SK-N-SH treated with all-trans-retinoic acid at 6 μM for 48 hours (cell line): ENCODE measurements around the gene PCARE.

Source experiments
- ATAC-seq: fragments of 200-7000 bp; cut with Tn5 transposase; 3 replicates; pipeline ENCODE4 v1.9.1; 2020; ENCODE audit warnings: mild to moderate bottlenecking, moderate library complexity
- ARNTL ChIP-seq: fragments of 450-650 bp; formaldehyde crosslinking; IDR thresholded peaks from 2 replicates; pipeline ENCODE4 v1.5.0; 2020; ENCODE audit warnings: low read depth, mild to moderate bottlenecking, moderate library complexity, borderline replicate concordance
- CREB5 ChIP-seq: fragments of 250-450 bp; sonication (Bioruptor Pico); IDR thresholded peaks from 2 replicates; pipeline ENCODE4 v1.5.1; 2020; ENCODE audit warnings: low read depth, mild to moderate bottlenecking, moderate library complexity
- CSDC2 ChIP-seq: fragments of 250-450 bp; sonication (Bioruptor Pico); IDR thresholded peaks from 2 replicates; pipeline ENCODE4 v1.5.0; 2020; ENCODE audit warnings: mild to moderate bottlenecking, moderate library complexity
- CSRNP3 ChIP-seq: fragments of 250-450 bp; sonication (Bioruptor Pico); IDR thresholded peaks from 2 replicates; pipeline ENCODE4 v1.5.1; 2021; ENCODE audit warnings: mild to moderate bottlenecking, moderate library complexity
- ESRRG ChIP-seq: fragments of 250-450 bp; sonication (Bioruptor Pico); IDR thresholded peaks from 2 replicates; pipeline ENCODE4 v1.6.1; 2021; ENCODE audit warnings: mild to moderate bottlenecking
- GLIS3 ChIP-seq: fragments of 250-450 bp; sonication (Bioruptor Pico); IDR thresholded peaks from 2 replicates; pipeline ENCODE4 v1.5.0; 2020; ENCODE audit warnings: mild to moderate bottlenecking, moderate library complexity
- ISL1 ChIP-seq: fragments of 250-450 bp; sonication (Bioruptor Pico); IDR thresholded peaks from 2 replicates; pipeline ENCODE4 v2.1.2; 2022; ENCODE audit warnings: mild to moderate bottlenecking, moderate library complexity
- OSR1 ChIP-seq: fragments of 250-450 bp; sonication (Bioruptor Pico); IDR thresholded peaks from 2 replicates; pipeline ENCODE4 v1.8.0; 2022; ENCODE audit warnings: moderate library complexity, mild to moderate bottlenecking, inconsistent platforms
- PATZ1 ChIP-seq: fragments of 250-450 bp; sonication (Bioruptor Pico); IDR thresholded peaks from 2 replicates; pipeline ENCODE4 v1.8.0; 2020; ENCODE audit warnings: mild to moderate bottlenecking, moderate library complexity, borderline replicate concordance
- POU6F1 ChIP-seq: fragments of 250-450 bp; sonication (Bioruptor Pico); IDR thresholded peaks from 2 replicates; pipeline ENCODE4 v1.8.0; 2021; ENCODE audit warnings: low read depth, mild to moderate bottlenecking, moderate library complexity, borderline replicate concordance
- PPARA ChIP-seq: fragments of 250-450 bp; sonication (Bioruptor Pico); IDR thresholded peaks from 2 replicates; pipeline ENCODE4 v1.5.0; 2020; ENCODE audit warnings: mild to moderate bottlenecking, borderline replicate concordance
- RARB ChIP-seq: fragments of 250-450 bp; sonication (Bioruptor Pico); IDR thresholded peaks from 2 replicates; pipeline ENCODE4 v1.8.0; 2021; ENCODE audit warnings: mild to moderate bottlenecking, moderate library complexity
- SNAI2 ChIP-seq: fragments of 250-450 bp; sonication (Bioruptor Pico); IDR thresholded peaks from 2 replicates; pipeline ENCODE4 v1.5.0; 2020; ENCODE audit warnings: mild to moderate bottlenecking, moderate library complexity
- TOX ChIP-seq: fragments of 250-450 bp; sonication (Bioruptor Pico); IDR thresholded peaks from 2 replicates; pipeline ENCODE4 v1.8.0; 2021; ENCODE audit warnings: mild to moderate bottlenecking, moderate library complexity, borderline replicate concordance
- TSHZ2 ChIP-seq: fragments of 250-450 bp; sonication (Bioruptor Pico); IDR thresholded peaks from 2 replicates; pipeline ENCODE4 v1.5.0; 2020; ENCODE audit warnings: mild to moderate bottlenecking, moderate library complexity
- ZC3H10 ChIP-seq: fragments of 250-450 bp; sonication (Bioruptor Pico); IDR thresholded peaks from 2 replicates; pipeline ENCODE4 v1.5.1; 2021; ENCODE audit warnings: mild to moderate bottlenecking, moderate library complexity
- ZFP3 ChIP-seq: fragments of 250-450 bp; sonication (Bioruptor Pico); IDR thresholded peaks from 2 replicates; pipeline ENCODE4 v1.5.0; 2020; ENCODE audit warnings: mild to moderate bottlenecking, moderate library complexity
- ZFP30 ChIP-seq: fragments of 450-650 bp; formaldehyde crosslinking; IDR thresholded peaks from 2 replicates; pipeline ENCODE4 v1.5.0; 2022; ENCODE audit warnings: mild to moderate bottlenecking, moderate library complexity
- ZNF565 ChIP-seq: fragments of 450-650 bp; formaldehyde crosslinking; conservative IDR thresholded peaks from 2 replicates; pipeline ENCODE4 v1.5.0; 2020; ENCODE audit warnings: low read depth, mild to moderate bottlenecking, moderate library complexity
- ZNF70 ChIP-seq: fragments of 450-650 bp; formaldehyde crosslinking; IDR thresholded peaks from 2 replicates; pipeline ENCODE4 v1.5.0; 2020; ENCODE audit warnings: mild to moderate bottlenecking, moderate library complexity
- ZNF8 ChIP-seq: fragments of 450-650 bp; formaldehyde crosslinking; IDR thresholded peaks from 2 replicates; pipeline ENCODE4 v1.5.0; 2020; ENCODE audit warnings: mild to moderate bottlenecking, moderate library complexity

PCARE gene

GRCh38 chr2:29017716-29018435 lies 56.4 kb downstream of the PCARE start:
- TF ChIP-seq POU6F1 (CRISPR knock-in tag): no peak
- TF ChIP-seq ZNF565 (CRISPR knock-in tag): no peak
- no peak for TF ChIP-seq OSR1 (CRISPR knock-in tag)
- no peak for TF ChIP-seq SNAI2
- TF ChIP-seq ISL1 (CRISPR knock-in tag): no peak
- TF ChIP-seq GLIS3 (CRISPR knock-in tag): no peak
- no peak for TF ChIP-seq CREB5 (CRISPR knock-in tag)
- TF ChIP-seq ESRRG: no peak
- TF ChIP-seq, all 23 proteins: peak for 0
- no peak for ATAC-seq

GRCh38 chr2:29016504-29016903 lies 57.8 kb downstream of the PCARE start:
- no peak for TF ChIP-seq ESRRG
- ATAC-seq: no peak

GRCh38 chr2:29015701-29016470 lies 58.4 kb downstream of the PCARE start:
- no peak for TF ChIP-seq ZFP30 (CRISPR knock-in tag)
- no peak for TF ChIP-seq CSDC2 (CRISPR knock-in tag)
- no peak for TF ChIP-seq CSRNP3 (CRISPR knock-in tag)
- no peak for TF ChIP-seq PATZ1 (CRISPR knock-in tag)
- TF ChIP-seq ARNTL (CRISPR knock-in tag): no peak
- no peak for TF ChIP-seq ZC3H10 (CRISPR knock-in tag)
- no peak for TF ChIP-seq ISL1 (CRISPR knock-in tag)
- no peak for TF ChIP-seq ESRRG
- TF ChIP-seq ZNF8: no peak
- no peak for TF ChIP-seq POU6F1 (CRISPR knock-in tag)
- no peak for TF ChIP-seq RARB (CRISPR knock-in tag)
- TF ChIP-seq ZNF70 (CRISPR knock-in tag): no peak
- no peak for TF ChIP-seq TSHZ2 (CRISPR knock-in tag)
- TF ChIP-seq ZNF565 (CRISPR knock-in tag): no peak
- no peak for TF ChIP-seq ZFP3 (CRISPR knock-in tag)
- TF ChIP-seq OSR1 (CRISPR knock-in tag): no peak
- no peak for TF ChIP-seq TOX (CRISPR knock-in tag)
- TF ChIP-seq PPARA (CRISPR knock-in tag): no peak
- ATAC-seq: no peak
